Hepatic stellate cell (primary cell): Measurements from ENCODE around the gene TEX55.
"Not testable (repeated sequence)": the region's sequence is repeated elsewhere in the genome, so short reads cannot be mapped to it uniquely, and the experiment has no call there.

Experiments
- DNase-seq: peaks from one replicate; pipeline ENCODE4 v3.0.0; 2011; ENCODE audit warnings: low spot score

The TEX55 gene

DNA sequence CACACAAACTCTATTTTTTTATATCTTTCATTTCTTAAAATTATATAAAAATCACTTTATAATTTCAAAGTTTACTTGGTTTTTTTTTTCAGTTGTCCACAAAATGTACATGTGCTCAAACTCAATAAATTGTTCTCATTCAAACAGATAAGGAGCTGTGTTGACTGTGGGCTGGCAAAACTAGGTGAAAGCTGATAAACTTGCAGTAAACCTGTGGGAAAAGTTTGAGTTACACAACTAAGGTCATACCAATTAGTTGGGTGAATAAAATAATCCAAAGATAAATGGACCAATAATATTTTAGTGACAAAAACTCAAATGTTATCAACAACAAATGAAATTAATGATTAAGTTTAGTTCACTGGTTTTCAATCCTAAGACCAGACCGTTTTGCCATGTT, 14.8 kb downstream of the TEX55 start:
- no peak for DNase-seq

- no peak for DNase-seq
Measured at GRCh38 chr3:119161240-119161639, 15.3 kb downstream of the TEX55 start.

- not testable (repeated sequence) for DNase-seq
Measured at GRCh38 chr3:119164745-119165144, 18.8 kb downstream of the TEX55 start.

DNA sequence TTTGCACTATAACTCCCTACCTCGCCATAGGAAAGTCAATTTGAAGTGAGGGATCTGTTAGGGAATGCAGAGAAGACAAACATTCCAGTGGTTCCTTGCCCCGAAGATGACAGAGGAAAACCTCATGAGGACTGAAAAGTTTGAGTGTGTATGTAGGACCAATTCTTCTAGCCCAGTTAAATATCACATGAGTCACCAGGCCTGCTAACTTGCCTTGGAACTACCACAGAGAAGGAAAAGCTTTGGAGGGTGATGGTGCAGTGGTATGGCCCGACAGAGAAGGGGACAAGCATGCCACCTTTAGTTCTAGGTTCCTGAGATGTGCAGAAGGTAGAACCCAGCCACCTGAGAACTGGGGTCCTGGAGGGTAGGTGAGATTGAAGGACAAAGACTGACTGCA, 24.9 kb downstream of the TEX55 start:
- DNase-seq: no peak

- DNase-seq: no peak
Measured at GRCh38 chr3:119173325-119173724, 27.4 kb downstream of the TEX55 start, which contains the start of gene UPK1B. Gene UPK1B, plus strand, starts transcription at chr3:119173598. Its CDS starts 13,144 bp downstream, at chr3:119186742.

- DNase-seq: no peak
Measured at GRCh38 chr3:119175872-119176756, 30.1 kb downstream of the TEX55 start.

GRCh38 chr3:119176778-119177177, 30.8 kb downstream of the TEX55 start:
- DNase-seq: no peak

GRCh38 chr3:119177321-119177720, 31.4 kb downstream of the TEX55 start:
- DNase-seq: no peak

DNA sequence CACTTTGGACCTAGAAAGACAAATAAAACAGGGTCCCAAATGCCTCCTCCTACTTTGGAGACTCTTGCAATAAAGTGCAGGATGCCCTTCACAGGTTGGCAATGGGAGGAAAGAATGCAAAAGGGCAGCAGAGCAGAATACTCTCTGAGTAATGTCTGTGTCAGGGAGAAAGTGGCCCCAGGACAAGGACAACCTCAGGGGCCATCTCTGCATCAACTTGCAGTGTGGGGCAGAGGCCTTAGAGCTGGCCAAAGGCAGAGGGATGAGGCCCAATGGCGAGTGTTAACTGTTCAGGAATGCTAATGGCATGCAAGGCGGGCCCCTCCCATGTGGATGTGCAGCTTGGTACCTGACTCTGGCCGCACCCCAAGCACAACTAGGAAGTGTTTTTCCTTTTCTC, 35.8 kb downstream of the TEX55 start:
- DNase-seq: no peak

- DNase-seq: no peak
Measured at GRCh38 chr3:119184111-119184510, 38.1 kb downstream of the TEX55 start.

GRCh38 chr3:119184796-119185570, 39.0 kb downstream of the TEX55 start:
- peak; percentile 75 for DNase-seq

DNA sequence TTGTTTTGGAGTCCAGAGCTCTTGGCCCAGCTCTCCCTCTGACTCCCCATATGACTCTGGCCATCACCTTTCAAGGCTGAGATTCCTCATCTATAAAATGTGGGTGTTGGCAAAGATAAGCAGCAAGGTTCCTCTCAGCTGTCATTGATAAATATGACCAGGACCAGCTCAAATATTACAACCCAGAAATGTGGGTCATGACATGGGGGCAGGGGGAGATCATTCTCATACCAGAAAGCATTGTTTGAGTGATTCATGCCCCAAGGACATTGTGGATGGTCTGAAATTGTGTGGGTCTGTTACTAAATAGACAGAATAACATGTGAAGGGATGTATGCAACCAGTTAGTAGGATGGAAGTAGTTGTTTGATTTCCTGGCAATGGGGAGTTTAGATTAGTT, 41.3 kb downstream of the TEX55 start:
- DNase-seq: no peak

- no peak for DNase-seq
Measured at GRCh38 chr3:119191800-119192199, 45.8 kb downstream of the TEX55 start.

DNA sequence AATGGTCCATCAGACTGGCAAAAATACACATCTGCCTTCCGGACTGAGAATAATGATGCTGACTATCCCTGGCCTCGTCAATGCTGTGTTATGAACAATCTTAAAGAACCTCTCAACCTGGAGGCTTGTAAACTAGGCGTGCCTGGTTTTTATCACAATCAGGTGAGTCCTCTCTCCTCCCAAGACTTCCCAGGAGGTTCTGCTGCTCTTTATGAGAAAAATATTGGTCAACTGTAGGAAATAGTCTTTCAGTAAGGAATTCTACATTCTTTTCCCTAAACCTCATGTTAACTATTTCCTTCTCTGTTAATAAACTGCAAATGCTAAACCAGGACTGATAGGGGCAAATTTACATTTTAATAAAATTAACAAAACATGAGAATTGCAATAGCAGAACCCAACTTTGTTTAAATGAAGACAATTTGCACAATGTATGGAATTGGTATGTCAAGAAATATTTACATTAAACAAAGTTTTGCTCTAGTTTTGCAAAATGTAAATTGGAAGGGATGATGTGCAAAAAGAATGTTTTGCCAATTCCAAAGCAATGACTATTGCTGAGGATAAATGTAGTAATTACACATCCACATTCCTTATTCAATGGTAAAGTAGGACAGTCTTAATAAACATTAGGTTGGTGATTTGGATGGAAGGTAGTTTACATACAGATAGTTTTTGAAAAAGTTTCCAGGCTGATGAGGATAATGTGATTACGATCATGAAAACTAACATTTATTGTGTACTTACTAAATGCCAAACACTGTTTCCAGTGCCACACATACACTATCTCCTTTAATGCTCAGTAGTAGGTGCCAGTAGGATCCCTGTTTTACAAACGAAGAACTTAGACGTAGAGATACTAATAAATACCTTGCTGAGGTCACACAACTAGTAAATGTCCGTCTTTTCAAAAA, 48.5 kb downstream of the TEX55 start:
- DNase-seq: no peak

- no peak for DNase-seq
Measured at GRCh38 chr3:119195151-119195476, 49.1 kb downstream of the TEX55 start.

GRCh38 chr3:119195911-119196310, 49.9 kb downstream of the TEX55 start:
- DNase-seq: no peak
